Measurements from ENCODE around the gene POLR2I. TPM values are rescaled to one million over a fixed set of nuclear protein-coding genes. Genes with fewer than 3 reads are reported as not detected.
A peak's percentile ranks its signal among the peaks of the same experiment; 100 is the strongest.

The POLR2I gene
- total RNA-seq, 1 experiment from 2014 or later, result 146 TPM

- no peak for TF ChIP-seq CTCF (conservative IDR thresholded peaks at IDR 0.05)
- no peaks in the 10 kb centered on the region for H3K79me2 ChIP-seq (ENCODE audit: insufficient read depth, low read length)
- H3K18ac ChIP-seq (ENCODE audit: insufficient read length, low read depth, low read length), result no peak overlapping the region
- DNase-seq, result no peak
- H3K23ac ChIP-seq (ENCODE audit: insufficient read length, low read depth, low read length), result no peak overlapping the region
- no peak overlapping the region for H2BK120ac ChIP-seq (ENCODE audit: low read depth, low read length, poor library complexity, severe bottlenecking)
- no peak overlapping the region for H2BK12ac ChIP-seq (ENCODE audit: insufficient read length, low read depth, low read length)
- no peak overlapping the region for H4K91ac ChIP-seq (ENCODE audit: insufficient read length, low read depth, low read length)
- WGBS (ENCODE audit: extremely low coverage, insufficient read length, low lambda C conversion rate), result no CpG with 5 or more reads among the region's 5 CpGs
- Mint-ChIP-seq H3K4me3 (no peak overlapping the region), H3K9me3 (no peaks in the 10 kb centered on the region), H3K27me3 (ENCODE audit: low read depth) (no peaks in the 10 kb centered on the region; the same call in 1 of the 2 replicates), H3K27ac (peak overlapping the region in 2 of 3 experiments; percentile 46 to 86; a peak in 3 of 7 replicates), H3K4me1 (peaks cover 6% of the 10 kb centered on the region in 2 experiments), H3K36me3 (ENCODE audit: insufficient read depth in 1 of 3, low read depth in 3 of 3) (peaks cover 46 to 72% (median 63%) of the 10 kb centered on the region in 3 experiments; a peak in 6 of 7 replicates)
- no peak overlapping the region for H4K5ac ChIP-seq (ENCODE audit: insufficient read length, low read depth, low read length)
- no peak overlapping the region for H2BK20ac ChIP-seq (ENCODE audit: low read depth, low read length, poor library complexity, severe bottlenecking)
- H2BK5ac ChIP-seq (ENCODE audit: insufficient read length, low read length), result no peak overlapping the region
- H3K27me3 ChIP-seq (ENCODE audit: insufficient read depth, low read length), result no peaks in the 10 kb centered on the region
- no peak overlapping the region for H3K4me2 ChIP-seq (ENCODE audit: insufficient read depth, insufficient read length, low read length)
- H4K20me1 ChIP-seq (ENCODE audit: control insufficient read depth, insufficient read depth, insufficient read length), result no peaks in the 10 kb centered on the region
- H4K8ac ChIP-seq (replicated peaks; ENCODE audit: insufficient read length, low read depth, low read length), result no peak overlapping the region
- no peaks in the 10 kb centered on the region for H3K9me3 ChIP-seq (ENCODE audit: control insufficient read depth, low read depth, low read length)
- H3K27ac ChIP-seq (ENCODE audit: insufficient read length, low read depth, low read length), result no peak overlapping the region
- no peak overlapping the region for H3K4ac ChIP-seq (ENCODE audit: low read depth, low read length)
- H3K56ac ChIP-seq (ENCODE audit: insufficient read length, low read depth, low read length), result no peak overlapping the region
- no peaks in the 10 kb centered on the region for H3K79me1 ChIP-seq (ENCODE audit: insufficient read depth, low read depth, low read length, poor library complexity, severe bottlenecking)
- H3K23me2 ChIP-seq (ENCODE audit: insufficient read length, low read depth, low read length, poor library complexity, severe bottlenecking), result no peaks in the 10 kb centered on the region
- no peak overlapping the region for H2BK15ac ChIP-seq (ENCODE audit: low read depth, low read length)
- no peak overlapping the region for H3K9ac ChIP-seq (ENCODE audit: extremely low read depth, insufficient read length, low read length)
- H3T11ph ChIP-seq (ENCODE audit: low read length), result no peak overlapping the region
- no peak overlapping the region for H2AK5ac ChIP-seq (ENCODE audit: insufficient read length, low read length)
- H2AFZ ChIP-seq (ENCODE audit: low read length), result no peak overlapping the region
- H3K4me1 ChIP-seq (ENCODE audit: insufficient read depth, low read length), result no peaks in the 10 kb centered on the region
- no peak overlapping the region for H3K14ac ChIP-seq (ENCODE audit: insufficient read depth, low read length)
Measured at GRCh38 chr19:36150586-36150985, 35.9 kb upstream of the POLR2I start.

Data from H9 (cell line).